Measurements from ENCODE around the gene ICA1.

DNA sequence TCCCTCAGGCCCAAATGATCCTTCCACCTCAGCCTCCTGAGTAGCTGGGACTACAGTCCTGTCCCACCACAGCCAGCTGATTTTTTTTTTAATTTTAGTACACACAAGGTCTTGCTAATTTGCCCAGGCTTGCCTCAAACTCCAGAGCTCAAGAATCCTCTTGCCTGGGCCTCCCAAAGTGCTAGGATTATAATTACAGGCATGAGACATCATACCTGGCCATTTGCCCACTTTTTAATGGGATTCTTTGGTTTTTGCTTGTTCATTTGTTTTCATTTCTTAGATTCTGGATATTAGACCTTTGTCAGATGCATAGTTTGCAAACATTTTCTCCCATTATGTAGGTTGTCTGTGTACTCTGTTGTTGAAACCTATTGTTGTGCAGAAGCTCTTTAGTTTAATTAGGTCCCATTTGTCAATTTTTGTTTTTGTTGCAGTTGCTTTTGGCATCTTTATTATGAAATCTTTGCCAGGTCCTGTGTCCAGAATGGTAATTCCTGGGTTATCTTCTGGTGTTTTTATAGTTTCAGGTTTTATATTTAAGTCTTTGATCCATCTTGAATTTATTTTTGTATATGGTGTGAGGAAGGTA is 198.2 kb downstream of the ICA1 start:
- TF ChIP-seq MYC (IDR thresholded peaks at IDR 0.05; ENCODE audit: low read depth, low read length) = no peak
- TF ChIP-seq, protein P1, sequence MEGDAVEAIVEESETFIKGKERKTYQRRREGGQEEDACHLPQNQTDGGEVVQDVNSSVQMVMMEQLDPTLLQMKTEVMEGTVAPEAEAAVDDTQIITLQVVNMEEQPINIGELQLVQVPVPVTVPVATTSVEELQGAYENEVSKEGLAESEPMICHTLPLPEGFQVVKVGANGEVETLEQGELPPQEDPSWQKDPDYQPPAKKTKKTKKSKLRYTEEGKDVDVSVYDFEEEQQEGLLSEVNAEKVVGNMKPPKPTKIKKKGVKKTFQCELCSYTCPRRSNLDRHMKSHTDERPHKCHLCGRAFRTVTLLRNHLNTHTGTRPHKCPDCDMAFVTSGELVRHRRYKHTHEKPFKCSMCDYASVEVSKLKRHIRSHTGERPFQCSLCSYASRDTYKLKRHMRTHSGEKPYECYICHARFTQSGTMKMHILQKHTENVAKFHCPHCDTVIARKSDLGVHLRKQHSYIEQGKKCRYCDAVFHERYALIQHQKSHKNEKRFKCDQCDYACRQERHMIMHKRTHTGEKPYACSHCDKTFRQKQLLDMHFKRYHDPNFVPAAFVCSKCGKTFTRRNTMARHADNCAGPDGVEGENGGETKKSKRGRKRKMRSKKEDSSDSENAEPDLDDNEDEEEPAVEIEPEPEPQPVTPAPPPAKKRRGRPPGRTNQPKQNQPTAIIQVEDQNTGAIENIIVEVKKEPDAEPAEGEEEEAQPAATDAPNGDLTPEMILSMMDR (IDR thresholded peaks at IDR 0.05; ENCODE audit: low read depth, low read length) = no peak

Measured in NB4 (cell line).